Right atrium auricular region (tissue), 2 donors: Measurements from ENCODE around the gene POLQ. TPM values are rescaled to one million over a fixed set of nuclear protein-coding genes. Genes with fewer than 3 reads are reported as not detected.

ENCODE experiments used
- DNase-seq: peaks from one replicate; pipeline ENCODE4 v3.0.0-alpha.2; 2019; ENCODE audit warnings: low spot score
- H3K27ac ChIP-seq, 2 donors: fragments of 200-600 bp; sonication (generic); 1 replicate in 1 of 2; 2 replicates in 1 of 2; pipeline ENCODE4 v1.5.1; 2016 to 2019
- H3K27me3 ChIP-seq, 2 donors: fragments of 200-600 bp; sonication (generic); one replicate each; pipeline versions ENCODE4 v1.5.1 to v1.6.0; 2017 to 2019
- H3K36me3 ChIP-seq: fragments of 200-600 bp; sonication (generic); one replicate; pipeline ENCODE4 v1.5.1; 2016
- H3K4me1 ChIP-seq, 2 donors: fragments of 200-600 bp; sonication (generic); one replicate each; pipeline versions ENCODE4 v1.5.1 to v1.6.0; 2017 to 2019
- H3K4me3 ChIP-seq, 2 donors: fragments of 200-600 bp; sonication (generic); 1 replicate in 1 of 2; 2 replicates in 1 of 2; pipeline ENCODE4 v1.5.1; 2017 to 2019; ENCODE audit warnings: mild to moderate bottlenecking in 1 of 2, moderate library complexity in 1 of 2
- H3K9me3 ChIP-seq, 2 donors: fragments of 200-600 bp; sonication (generic); one replicate each; pipeline ENCODE4 v1.5.1; 2019
- total RNA-seq, 2 donors: library from RNA; depleted of rRNA; stranded (reverse); fragments of >200 nt; gene quantifications; one replicate each; pipeline ENCODE4 v1.1.0, GENCODE V29; 2016
- TF ChIP-seq, protein P1 (sequence below), 2 donors: fragments of 200-600 bp; sonication (generic); IDR thresholded peaks; one replicate each; pipeline ENCODE4 v1.5.1; 2019; ENCODE audit warnings: antibody characterized with exemption in 2 of 2

The POLQ gene
- total RNA-seq, 2 donors from 2014 or later = 0.28 to 0.41 TPM

DNA sequence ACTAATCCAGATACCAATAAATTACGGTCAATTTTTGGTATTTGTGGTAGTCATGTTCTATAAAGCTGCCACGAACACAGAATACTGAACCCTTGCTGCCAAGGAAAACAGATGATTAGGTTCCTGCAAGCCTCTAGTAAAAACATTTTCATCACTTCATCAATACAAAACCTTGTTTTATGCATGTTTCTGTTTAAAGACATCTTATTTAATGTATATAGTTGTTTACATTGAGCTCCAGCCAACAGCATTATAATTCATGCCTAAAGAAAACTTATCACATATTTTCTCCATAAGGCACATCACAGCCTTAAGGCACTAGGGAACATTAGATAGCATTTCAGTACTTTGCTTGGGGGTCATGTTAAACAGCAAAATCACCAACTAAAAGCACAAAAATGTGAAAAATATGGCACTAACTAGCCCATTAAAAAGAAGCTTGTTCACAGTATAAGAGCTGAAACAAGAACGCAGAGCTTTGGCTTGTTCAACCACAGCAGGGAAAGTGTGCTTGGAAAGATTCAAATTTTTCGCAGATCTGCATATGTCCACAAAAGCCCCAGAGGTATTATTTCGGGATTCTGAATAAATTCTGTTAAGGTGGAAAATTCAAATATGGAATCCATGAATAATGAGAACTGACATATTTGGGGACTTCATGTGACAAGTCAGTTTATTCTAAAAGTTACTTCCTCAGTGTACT is 27.7 kb downstream of the POLQ start:
- TF ChIP-seq, protein P1, sequence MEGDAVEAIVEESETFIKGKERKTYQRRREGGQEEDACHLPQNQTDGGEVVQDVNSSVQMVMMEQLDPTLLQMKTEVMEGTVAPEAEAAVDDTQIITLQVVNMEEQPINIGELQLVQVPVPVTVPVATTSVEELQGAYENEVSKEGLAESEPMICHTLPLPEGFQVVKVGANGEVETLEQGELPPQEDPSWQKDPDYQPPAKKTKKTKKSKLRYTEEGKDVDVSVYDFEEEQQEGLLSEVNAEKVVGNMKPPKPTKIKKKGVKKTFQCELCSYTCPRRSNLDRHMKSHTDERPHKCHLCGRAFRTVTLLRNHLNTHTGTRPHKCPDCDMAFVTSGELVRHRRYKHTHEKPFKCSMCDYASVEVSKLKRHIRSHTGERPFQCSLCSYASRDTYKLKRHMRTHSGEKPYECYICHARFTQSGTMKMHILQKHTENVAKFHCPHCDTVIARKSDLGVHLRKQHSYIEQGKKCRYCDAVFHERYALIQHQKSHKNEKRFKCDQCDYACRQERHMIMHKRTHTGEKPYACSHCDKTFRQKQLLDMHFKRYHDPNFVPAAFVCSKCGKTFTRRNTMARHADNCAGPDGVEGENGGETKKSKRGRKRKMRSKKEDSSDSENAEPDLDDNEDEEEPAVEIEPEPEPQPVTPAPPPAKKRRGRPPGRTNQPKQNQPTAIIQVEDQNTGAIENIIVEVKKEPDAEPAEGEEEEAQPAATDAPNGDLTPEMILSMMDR (IDR thresholded peaks at IDR 0.05) = no peak
- H3K36me3 ChIP-seq = no peaks in the 10 kb centered on the region
- no peaks in the 10 kb centered on the region for H3K4me1 ChIP-seq
- H3K27me3 ChIP-seq = no peaks in the 10 kb centered on the region
- DNase-seq = no peak
- H3K4me3 ChIP-seq = no peak overlapping the region
- H3K9me3 ChIP-seq = peaks cover 0 to 9% of the 10 kb centered on the region in 2 donors
- no peak overlapping the region for H3K27ac ChIP-seq

DNA sequence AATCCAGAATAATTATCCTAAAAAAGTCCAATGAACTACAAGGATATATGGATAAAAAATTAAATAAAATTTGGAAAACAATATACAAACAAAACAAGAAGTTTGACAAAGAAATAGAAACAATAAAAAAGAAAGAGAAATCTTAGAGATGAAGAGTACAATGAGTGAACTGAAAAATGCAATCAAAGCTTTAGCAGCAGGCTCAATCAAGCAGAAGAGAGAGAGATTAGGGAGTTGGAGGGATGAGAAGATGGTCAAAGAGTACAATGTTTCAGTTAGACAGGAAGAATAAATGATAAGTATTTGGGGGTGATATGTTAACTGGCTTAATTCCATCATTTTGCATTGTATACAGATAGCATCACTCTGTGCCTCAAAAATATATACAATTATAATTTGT is 29.9 kb downstream of the POLQ start:
- DNase-seq = no peak
- Histone ChIP-seq H3K27me3 (no peaks in the 10 kb centered on the region), H3K4me3 (no peak overlapping the region), H3K27ac (no peak overlapping the region), H3K36me3 (no peaks in the 10 kb centered on the region), H3K9me3 (peaks cover 0 to 9% of the 10 kb centered on the region in 2 donors), H3K4me1 (no peaks in the 10 kb centered on the region)
- TF ChIP-seq, protein P1 (IDR thresholded peaks at IDR 0.05) = no peak

DNA sequence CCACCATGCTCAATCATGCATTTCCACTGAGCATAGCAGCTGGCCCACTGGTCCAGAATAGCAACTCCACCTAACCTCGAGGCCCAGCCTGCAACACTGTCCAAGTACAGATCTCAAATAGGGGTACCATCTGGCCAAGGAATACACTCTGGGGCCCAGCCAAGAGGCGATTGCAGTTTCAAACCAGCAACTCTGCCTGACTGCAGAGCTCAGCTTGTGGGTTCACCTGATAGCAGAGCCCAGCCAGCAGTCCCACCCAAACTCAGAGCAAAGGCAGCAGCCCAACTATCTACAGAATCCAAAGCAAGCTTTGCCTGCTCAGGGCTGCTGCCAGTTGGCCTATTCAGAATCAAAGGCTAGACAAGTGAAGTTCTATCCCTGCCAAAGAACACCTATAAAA is 30.5 kb downstream of the POLQ start:
- no peak for DNase-seq
- Histone ChIP-seq H3K9me3 (peaks cover 0 to 9% of the 10 kb centered on the region in 2 donors), H3K4me3 (no peak overlapping the region), H3K36me3 (no peaks in the 10 kb centered on the region), H3K4me1 (no peaks in the 10 kb centered on the region), H3K27ac (no peak overlapping the region), H3K27me3 (no peaks in the 10 kb centered on the region)
- TF ChIP-seq, protein P1 (IDR thresholded peaks at IDR 0.05) = no peak

DNA sequence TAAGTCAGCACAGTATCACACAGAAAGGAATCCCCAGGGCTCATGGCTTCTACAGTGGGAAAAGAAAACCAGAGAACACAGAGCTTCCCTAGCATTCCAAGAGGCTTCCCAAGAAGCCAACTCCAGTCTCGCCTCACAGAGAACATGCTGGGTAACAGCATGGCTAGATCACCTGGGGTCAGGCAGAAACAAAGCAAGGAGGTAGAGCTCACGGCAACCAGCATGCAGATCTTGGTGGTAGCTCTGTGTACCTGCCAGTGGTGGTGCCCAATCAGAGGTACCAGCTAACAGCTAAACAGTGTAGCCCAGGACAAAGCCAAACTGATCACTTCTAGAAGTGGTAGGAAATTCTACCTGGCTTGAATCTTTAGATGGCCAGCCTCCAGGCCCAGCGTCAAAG is 31.3 kb downstream of the POLQ start:
- DNase-seq = no peak
- Histone ChIP-seq H3K9me3 (peaks cover 0 to 9% of the 10 kb centered on the region in 2 donors), H3K4me1 (no peaks in the 10 kb centered on the region), H3K4me3 (no peak overlapping the region), H3K27ac (no peak overlapping the region), H3K27me3 (no peaks in the 10 kb centered on the region), H3K36me3 (no peaks in the 10 kb centered on the region)
- TF ChIP-seq, protein P1 (IDR thresholded peaks at IDR 0.05) = no peak

DNA sequence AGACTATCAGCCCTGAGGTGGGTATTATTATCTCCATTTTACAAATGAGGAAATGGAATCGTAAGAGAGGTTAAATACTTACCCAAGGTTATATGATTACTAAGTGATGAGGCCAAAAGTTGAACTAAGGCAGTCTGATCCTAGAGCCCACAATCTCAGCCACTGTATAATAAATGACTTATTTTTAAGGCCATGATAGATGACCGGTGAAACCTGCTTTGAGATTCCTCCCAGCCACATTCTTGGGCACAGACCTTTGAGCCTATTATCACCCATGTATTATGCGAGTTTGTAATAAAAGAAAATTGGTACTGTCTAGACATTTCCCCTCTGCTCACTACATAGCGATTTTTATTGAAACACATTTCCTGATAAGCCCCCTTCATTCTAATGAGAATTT is 37.4 kb downstream of the POLQ start:
- H3K9me3 ChIP-seq = no peaks in the 10 kb centered on the region
- H3K4me3 ChIP-seq = no peak overlapping the region
- no peaks in the 10 kb centered on the region for H3K36me3 ChIP-seq
- no peak overlapping the region for H3K27ac ChIP-seq
- H3K4me1 ChIP-seq = no peaks in the 10 kb centered on the region
- H3K27me3 ChIP-seq = no peaks in the 10 kb centered on the region
- DNase-seq = no peak
- TF ChIP-seq, protein P1 (IDR thresholded peaks at IDR 0.05) = no peak

DNA sequence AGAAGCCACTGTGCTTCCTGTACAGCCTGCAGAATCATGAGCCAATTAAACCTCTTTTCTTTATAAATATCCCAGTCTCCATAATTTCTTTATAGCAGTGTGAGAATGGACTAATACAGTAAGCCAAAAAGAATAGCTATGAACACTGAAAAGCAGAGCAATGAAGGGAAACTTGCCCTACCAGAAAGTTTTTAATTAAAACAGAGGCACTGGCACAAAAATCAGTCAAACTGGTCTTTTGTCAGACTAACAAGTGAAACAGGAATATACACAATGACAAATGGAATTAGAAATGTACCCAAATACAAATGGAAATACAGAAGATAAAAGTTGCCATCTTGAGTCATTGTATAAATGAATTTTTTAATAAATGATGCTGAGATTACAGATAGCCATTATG is 40.5 kb downstream of the POLQ start:
- H3K4me3 ChIP-seq = no peak overlapping the region
- H3K36me3 ChIP-seq = no peaks in the 10 kb centered on the region
- no peaks in the 10 kb centered on the region for H3K27me3 ChIP-seq
- TF ChIP-seq, protein P1 (IDR thresholded peaks at IDR 0.05) = no peak
- no peak for DNase-seq
- no peaks in the 10 kb centered on the region for H3K9me3 ChIP-seq
- no peaks in the 10 kb centered on the region for H3K4me1 ChIP-seq
- no peak overlapping the region for H3K27ac ChIP-seq
